MCF 10A (cell line): ENCODE measurements around the gene RUSC1. TPM values are rescaled to one million over a fixed set of nuclear protein-coding genes. Genes with fewer than 3 reads are reported as not detected.
A peak's percentile ranks its signal among the peaks of the same experiment; 100 is the strongest.

Source experiments
- BruUV-seq: library from RNA; stranded (reverse); fragments of 400-500 nt; replicated peaks from 2 replicates; lab custom pipeline; 2021; lab: Mats Ljungman, UMichigan
- CTCF ChIA-PET: fragments of 300-600 bp; sonication (Branson Sonifier 250); formaldehyde crosslinking; extraction: SDS; loops from one replicate; lab custom pipeline; 2021; ENCODE audit warnings: antibody characterized with exemption, inconsistent platforms; lab: Yijun Ruan, JAX
- POLR2A ChIA-PET: fragments of 300-600, 350-650 bp; sonication (Branson Sonifier 250); formaldehyde crosslinking; extraction: SDS; loops from one replicate; lab custom pipeline; 2020; ENCODE audit warnings: antibody characterized with exemption, inconsistent platforms; lab: Yijun Ruan, JAX
- DNase-seq: peaks from one replicate; pipeline ENCODE4 v3.0.0-alpha.2; 2018; ENCODE audit not compliant: unreplicated experiment
- H3K27ac Mint-ChIP-seq: one replicate; pipeline ENCODE4 v1.8.0; 2022; ENCODE audit warnings: mild to moderate bottlenecking, low read depth, mixed read lengths; ENCODE audit not compliant: unreplicated experiment
- H3K27me3 Mint-ChIP-seq: one replicate; pipeline ENCODE4 v1.8.0; 2022; ENCODE audit warnings: mixed read lengths; ENCODE audit not compliant: insufficient read depth, unreplicated experiment
- H3K36me3 Mint-ChIP-seq: one replicate; pipeline ENCODE4 v1.8.0; 2022; ENCODE audit warnings: mild to moderate bottlenecking, moderate library complexity, mixed read lengths; ENCODE audit not compliant: insufficient read depth, unreplicated experiment
- H3K4me1 Mint-ChIP-seq: one replicate; pipeline ENCODE4 v1.8.0; 2022; ENCODE audit warnings: mixed read lengths; ENCODE audit not compliant: insufficient read depth, unreplicated experiment
- H3K4me3 Mint-ChIP-seq: one replicate; pipeline ENCODE4 v1.8.0; 2022; ENCODE audit warnings: mild to moderate bottlenecking, moderate library complexity, mixed read lengths; ENCODE audit not compliant: unreplicated experiment
- H3K9me3 Mint-ChIP-seq: one replicate; pipeline ENCODE4 v1.8.0; 2022; ENCODE audit warnings: mixed read lengths; ENCODE audit not compliant: unreplicated experiment
- intact Hi-C: fragments of 100-400 bp; cut with micrococcal nuclease; formaldehyde crosslinking; loops from 2 replicates; pipeline ENCODE4 v1.14.1; 2022
- total RNA-seq: library from RNA; stranded (reverse); gene quantifications from 2 replicates; pipeline ENCODE4 v1.2.3, GENCODE V29; 2022
- TF ChIP-seq, protein P1 (sequence below): fragments of 200-600 bp; IDR thresholded peaks from one replicate; pipeline ENCODE4 v1.8.0; 2022; ENCODE audit warnings: antibody characterized with exemption, mild to moderate bottlenecking; ENCODE audit not compliant: unreplicated experiment

The RUSC1 gene
- total RNA-seq, 1 experiment from 2014 or later = 19.5 TPM

- H3K4me1 Mint-ChIP-seq = peaks cover 11% of the 10 kb centered on the region
- no peak overlapping the region for H3K4me3 Mint-ChIP-seq
- POLR2A ChIA-PET = no interaction called here
- peak overlapping the region; percentile 24 for H3K27ac Mint-ChIP-seq
- H3K36me3 Mint-ChIP-seq = peaks cover 74% of the 10 kb centered on the region
- intact Hi-C loops = no loop called here
- DNase-seq = no peak
- BruUV-seq = no TSS peak
- H3K27me3 Mint-ChIP-seq = no peaks in the 10 kb centered on the region
- TF ChIP-seq, protein P1, sequence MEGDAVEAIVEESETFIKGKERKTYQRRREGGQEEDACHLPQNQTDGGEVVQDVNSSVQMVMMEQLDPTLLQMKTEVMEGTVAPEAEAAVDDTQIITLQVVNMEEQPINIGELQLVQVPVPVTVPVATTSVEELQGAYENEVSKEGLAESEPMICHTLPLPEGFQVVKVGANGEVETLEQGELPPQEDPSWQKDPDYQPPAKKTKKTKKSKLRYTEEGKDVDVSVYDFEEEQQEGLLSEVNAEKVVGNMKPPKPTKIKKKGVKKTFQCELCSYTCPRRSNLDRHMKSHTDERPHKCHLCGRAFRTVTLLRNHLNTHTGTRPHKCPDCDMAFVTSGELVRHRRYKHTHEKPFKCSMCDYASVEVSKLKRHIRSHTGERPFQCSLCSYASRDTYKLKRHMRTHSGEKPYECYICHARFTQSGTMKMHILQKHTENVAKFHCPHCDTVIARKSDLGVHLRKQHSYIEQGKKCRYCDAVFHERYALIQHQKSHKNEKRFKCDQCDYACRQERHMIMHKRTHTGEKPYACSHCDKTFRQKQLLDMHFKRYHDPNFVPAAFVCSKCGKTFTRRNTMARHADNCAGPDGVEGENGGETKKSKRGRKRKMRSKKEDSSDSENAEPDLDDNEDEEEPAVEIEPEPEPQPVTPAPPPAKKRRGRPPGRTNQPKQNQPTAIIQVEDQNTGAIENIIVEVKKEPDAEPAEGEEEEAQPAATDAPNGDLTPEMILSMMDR = no peak
- no peaks in the 10 kb centered on the region for H3K9me3 Mint-ChIP-seq
- CTCF ChIA-PET = interaction anchor here (0.6 kb wide), 1 partner anchor 153 kb away, joined by 3 read pairs; no protein-coding TSS in a partner anchor
These were observed 9.4 kb downstream of the RUSC1 start for GRCh38 chr1:155329980-155330598.

DNA sequence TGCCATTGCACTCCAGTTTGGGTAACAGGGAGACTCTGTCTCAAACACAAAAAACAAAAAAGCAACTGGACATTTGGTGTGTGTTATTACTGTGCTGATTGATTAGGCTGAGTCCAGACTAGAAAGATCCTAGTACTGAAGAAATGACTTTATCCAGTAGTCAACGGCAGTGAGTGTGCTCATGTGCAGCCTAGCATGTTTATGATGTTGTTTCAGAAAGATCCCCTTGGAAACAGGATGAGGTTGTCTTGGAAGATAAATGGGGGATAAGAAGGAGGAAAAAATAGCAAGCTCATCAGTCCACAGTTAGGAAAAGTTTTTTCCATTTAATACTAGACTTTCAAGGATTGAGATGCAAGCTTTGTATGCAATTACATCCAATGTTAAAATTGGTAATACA, 14.3 kb downstream of the RUSC1 start:
- H3K27ac Mint-ChIP-seq = no peak overlapping the region
- intact Hi-C loops = no loop called here
- H3K27me3 Mint-ChIP-seq = no peaks in the 10 kb centered on the region
- ChIA-PET POLR2A (interaction anchor here (0.8 to 0.9 kb wide), 2 partner anchors 12 to 14 kb away, joined by 3 read pairs; no protein-coding TSS in a partner anchor), CTCF (interaction anchor here (0.6 to 0.8 kb wide), 2 partner anchors 57 to 169 kb away, joined by 3 to 4 read pairs; no protein-coding TSS in a partner anchor)
- TF ChIP-seq, protein P1 = no peak
- H3K4me1 Mint-ChIP-seq = no peaks in the 10 kb centered on the region
- no peaks in the 10 kb centered on the region for H3K9me3 Mint-ChIP-seq
- peaks cover 99% of the 10 kb centered on the region for H3K36me3 Mint-ChIP-seq
- DNase-seq = no peak
- no TSS peak for BruUV-seq
- H3K4me3 Mint-ChIP-seq = no peak overlapping the region

DNA sequence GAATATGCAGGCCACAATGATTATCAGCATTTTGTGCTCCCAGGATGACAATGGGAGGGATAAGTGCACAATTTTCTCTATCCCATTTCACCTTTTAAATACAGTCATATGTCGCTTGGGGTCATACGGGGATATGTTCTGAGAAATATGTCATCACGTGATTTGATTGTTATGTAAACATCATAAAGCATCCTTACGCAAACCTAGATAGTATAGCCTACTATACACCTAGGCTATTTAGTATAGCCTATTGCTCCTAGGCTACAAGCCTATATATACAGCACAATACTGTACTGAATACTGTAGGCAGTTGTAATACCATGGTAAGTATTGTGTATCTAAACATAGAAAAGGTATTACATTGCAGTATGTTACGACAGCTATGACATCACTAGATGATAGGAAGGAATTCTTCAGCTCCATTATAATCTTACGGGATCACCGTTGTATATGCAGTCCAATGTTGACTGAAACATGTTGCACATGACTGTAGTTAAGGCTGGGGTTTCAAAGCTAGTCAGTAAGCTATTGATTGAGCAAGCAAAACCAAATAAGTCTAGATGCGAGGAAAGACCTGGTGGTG, 18.9 kb downstream of the RUSC1 start:
- no TSS peak for BruUV-seq
- intact Hi-C loops = no loop called here
- ChIA-PET POLR2A (interaction anchor here (0.9 to 1.8 kb wide), 3 partner anchors 12 to 43 kb away, joined by 3 to 6 read pairs (median 4); no protein-coding TSS in a partner anchor), CTCF (interaction anchor here (0.6 to 3.8 kb wide), 7 partner anchors 11 to 519 kb away, joined by 3 to 17 read pairs (median 4); no protein-coding TSS in a partner anchor)
- no peaks in the 10 kb centered on the region for H3K4me1 Mint-ChIP-seq
- DNase-seq = no peak
- H3K27ac Mint-ChIP-seq = no peak overlapping the region
- no peak overlapping the region for H3K4me3 Mint-ChIP-seq
- no peaks in the 10 kb centered on the region for H3K27me3 Mint-ChIP-seq
- H3K9me3 Mint-ChIP-seq = no peaks in the 10 kb centered on the region
- TF ChIP-seq, protein P1 = no peak
- peaks cover 99% of the 10 kb centered on the region for H3K36me3 Mint-ChIP-seq

DNA sequence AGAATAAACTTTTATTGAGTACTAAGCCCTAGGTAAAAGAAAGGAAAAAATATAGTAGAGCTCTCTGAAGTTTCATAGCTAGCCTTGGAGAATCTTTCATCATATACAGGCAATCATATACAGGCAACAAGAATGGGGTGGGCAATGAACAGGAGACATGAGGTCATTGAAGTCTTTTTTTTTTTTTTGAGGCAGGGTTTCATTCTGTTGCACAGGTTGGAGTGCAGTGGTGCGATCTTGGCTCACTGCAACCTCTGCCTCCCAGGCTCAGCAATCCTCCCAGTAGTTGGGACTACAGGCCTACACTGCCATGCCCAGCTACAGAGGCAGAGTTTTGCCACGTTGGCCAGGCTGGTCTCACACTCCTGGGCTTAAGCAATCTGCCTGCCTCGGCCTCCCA, 22.1 kb downstream of the RUSC1 start:
- DNase-seq = no peak
- no TSS peak for BruUV-seq
- CTCF ChIA-PET = interaction anchor here (0.9 to 1.4 kb wide), 4 partner anchors 10 to 305 kb away, joined by 3 read pairs; no protein-coding TSS in a partner anchor
- Mint-ChIP-seq H3K27ac (no peak overlapping the region), H3K4me3 (no peak overlapping the region), H3K4me1 (no peaks in the 10 kb centered on the region), H3K9me3 (no peaks in the 10 kb centered on the region), H3K27me3 (no peaks in the 10 kb centered on the region), H3K36me3 (peaks cover 99% of the 10 kb centered on the region)
- TF ChIP-seq, protein P1 = no peak
- intact Hi-C loops = no loop called here
- POLR2A ChIA-PET = interaction anchor here (0.6 to 0.9 kb wide), 2 partner anchors 17 to 34 kb away, joined by 3 to 4 read pairs; partner anchors contain the start of gene FDPS
